Measurements from ENCODE around the gene TTC39C.

Gene TTC39C

DNA sequence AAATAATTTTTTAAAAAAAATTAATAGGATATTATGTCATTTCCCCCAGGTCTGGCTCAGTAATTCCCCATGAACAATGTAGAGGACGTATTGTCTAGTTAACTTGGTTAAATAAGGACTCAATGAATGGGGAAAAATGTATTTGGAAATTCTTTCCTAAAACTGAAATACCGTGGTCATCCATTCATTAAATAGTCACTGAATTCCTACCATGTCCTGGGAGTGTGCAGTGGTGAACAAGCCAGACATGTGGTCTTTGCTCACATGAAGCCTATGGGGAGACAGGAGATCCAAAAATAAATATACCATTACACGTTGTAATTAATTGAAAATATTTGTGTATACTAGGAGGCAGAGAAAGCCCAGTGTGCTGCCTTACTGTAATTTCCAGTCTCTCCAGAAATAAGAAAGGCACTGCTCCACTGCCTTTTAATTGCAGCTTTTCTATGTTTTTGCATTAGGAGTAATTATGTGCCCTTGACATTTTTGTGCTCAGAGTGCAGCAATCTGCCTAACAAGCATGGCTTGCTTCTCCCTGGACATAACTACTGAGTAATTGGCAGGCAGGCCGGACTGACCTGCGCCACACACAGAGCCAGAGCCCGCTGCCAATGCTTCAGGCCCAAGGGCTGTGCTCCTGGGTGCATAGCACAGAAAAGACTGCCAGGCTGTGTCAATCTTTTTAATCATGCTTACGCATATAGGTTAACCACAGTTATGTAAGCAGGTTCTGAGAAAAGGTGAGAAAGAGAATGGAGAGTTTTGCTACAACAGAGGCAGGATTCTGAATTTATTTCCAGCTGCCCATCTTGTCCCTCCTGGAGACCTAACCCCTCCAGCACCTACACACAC lies 22.2 kb upstream of the TTC39C start:
- H3K4me3 ChIP-seq (ENCODE audit: low read depth, low read length) = no peak overlapping the region

DNA sequence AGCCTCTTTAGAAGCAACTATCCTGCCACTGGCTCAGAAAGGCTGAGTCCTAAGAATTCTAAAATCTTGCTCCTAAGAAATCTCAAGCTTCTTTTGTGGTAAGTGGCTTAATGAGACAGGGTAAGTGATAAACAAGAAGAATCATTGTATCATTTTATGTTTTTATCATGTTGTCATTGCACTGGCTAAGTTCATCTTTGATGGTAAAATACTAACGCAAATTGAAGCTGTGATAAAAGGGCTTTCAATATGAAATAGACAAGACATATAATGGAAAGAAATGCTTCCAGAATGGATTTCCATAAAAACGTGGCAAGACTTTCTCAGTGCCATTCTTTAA lies 21.6 kb upstream of the TTC39C start:
- H3K4me3 ChIP-seq (ENCODE audit: low read depth, low read length) = no peak overlapping the region

DNA sequence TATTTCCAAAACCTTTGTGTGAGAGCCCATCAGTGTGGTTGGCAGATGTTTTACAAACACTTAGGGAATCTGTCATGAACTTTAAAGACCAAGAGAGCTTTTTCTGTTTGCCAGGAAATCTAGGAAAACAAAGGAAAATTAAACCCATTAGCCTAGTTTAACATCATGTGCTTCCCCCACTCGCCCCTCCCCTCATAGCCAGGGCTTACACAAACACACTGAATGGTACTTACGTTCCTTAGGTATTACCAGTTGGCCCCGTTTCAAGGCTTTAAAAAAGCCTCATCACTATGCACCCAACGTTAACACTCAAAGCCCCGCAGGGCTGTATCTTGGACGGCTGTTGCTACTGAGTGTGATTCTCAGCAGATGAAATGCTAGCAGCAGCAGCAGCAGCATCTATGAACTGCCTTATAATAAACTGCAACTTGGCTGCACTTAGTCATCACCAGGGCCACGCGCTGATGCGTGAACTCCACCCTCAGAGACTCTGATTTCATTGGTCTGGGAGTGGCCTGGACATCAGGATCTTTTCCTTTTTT lies 20.1 kb upstream of the TTC39C start:
- no peak overlapping the region for H3K4me3 ChIP-seq (ENCODE audit: low read depth, low read length)

DNA sequence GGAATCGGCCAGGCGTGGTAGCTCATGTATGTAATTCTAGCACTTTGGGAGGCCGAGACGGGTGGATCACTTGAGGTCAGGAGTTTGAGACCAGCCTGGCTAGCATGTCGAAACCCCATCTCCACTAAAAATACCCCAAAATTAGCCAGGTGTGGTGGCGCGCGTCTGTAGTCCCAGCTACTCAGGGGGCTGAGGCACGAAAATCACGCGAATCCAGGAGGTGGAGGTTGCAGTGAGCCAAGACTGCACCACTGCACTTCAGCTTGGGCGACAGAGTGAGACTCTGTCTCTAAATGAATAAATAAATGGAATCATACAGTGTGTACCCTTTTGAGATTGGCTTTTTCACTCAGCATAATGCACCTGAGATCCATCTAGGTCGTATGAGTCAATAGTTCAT lies 19.4 kb upstream of the TTC39C start:
- no peak overlapping the region for H3K4me3 ChIP-seq (ENCODE audit: low read depth, low read length)

DNA sequence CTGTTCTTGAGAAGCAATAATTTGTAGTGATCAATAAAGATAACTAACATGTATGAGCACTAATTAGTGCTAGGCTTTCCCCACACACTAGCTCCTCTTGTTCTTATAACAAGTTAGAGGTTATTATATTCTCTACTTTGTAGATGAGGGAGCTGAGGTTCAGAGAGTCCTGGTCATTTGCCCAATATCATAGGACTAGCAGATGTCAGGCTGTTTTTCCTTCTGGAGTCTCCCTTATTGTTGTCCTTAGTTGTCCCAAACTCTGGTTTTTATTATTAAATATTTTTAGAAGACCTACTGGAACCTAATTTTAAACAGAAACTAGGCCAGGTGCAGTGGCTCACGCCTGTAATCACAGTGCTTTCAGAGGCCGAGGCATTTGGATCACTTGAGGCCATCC lies 16.5 kb upstream of the TTC39C start:
- no peak overlapping the region for H3K4me3 ChIP-seq (ENCODE audit: low read depth, low read length)

DNA sequence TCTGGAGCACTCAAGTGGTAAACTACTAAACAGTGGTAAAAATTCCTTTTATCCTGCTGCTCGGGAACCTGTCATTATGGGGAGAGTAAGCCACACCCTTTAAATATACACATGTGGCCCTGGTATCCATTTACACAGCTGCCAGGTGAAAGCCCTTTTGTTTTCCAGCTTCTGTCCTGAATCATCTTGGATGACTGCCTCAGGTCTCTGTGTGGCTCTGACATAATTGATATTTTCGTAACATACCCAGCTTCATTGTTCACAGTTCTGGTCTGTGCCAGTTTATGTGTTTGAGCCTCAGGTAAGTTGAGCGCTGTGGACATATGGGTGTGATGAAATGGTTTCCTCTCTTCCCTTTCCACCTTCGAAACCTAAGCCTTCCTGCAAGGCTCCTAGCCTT lies 15.7 kb upstream of the TTC39C start:
- no peak overlapping the region for H3K4me3 ChIP-seq (ENCODE audit: low read depth, low read length)

DNA sequence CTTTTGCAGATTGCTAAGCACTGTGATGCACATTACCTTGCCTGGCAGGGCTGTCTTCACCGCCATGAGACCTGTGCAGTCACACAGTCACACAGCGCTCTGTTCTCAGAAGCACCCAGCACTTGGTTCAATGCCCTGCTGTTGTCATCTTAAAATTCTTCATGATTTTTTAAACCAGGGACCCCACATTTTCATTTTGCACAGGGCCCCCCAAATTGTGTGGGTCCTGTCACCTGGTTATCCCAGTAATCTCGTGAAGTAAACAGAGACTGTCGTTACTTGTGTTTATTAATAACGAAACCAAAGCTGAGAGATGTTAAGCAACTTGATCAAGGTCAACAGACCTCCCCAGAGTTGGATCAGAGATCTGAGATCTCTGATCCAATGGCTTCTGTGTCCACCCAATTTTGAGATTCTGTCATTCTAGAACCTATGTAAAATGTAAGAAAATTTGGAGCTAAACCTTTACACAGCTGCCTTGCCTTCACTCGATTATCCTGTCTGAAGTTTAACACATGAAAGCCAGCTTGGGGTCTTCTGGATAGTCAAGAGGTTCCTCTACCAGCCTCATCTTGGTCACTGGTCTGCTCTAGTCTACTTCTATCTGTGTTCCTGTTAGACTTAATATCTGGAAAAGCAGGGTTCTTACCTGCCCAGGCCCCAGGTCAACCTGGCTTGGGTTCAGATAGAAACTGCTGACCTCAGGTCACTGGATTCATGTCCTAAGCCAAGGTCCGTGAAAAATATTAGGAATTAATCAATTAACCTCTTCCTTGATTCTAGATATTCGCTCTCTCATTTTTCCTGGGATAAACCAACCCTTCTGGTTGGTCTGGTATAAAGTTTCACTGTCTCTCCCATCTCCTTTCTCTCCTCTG lies 13.7 kb upstream of the TTC39C start:
- no peak overlapping the region for H3K4me3 ChIP-seq (ENCODE audit: low read depth, low read length)

DNA sequence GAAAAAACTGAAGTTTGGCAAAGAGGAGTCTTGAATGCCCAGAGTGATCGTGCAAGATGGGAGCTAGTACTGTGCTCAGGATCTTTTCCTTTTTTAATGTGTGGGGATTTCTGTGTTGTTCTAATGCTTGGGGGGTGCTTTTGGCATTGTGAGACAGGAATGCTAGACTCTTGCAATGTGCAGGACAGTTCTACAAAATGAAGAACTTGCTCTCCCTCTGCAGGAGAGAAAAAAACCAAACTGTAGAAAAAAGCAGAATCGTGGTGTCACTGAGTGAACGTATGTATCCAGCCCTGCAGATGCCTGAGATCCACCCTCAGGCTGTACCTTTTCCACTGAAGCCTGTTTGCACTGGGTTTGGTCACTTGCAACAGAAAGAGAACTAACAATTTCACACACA lies 12.1 kb upstream of the TTC39C start:
- H3K4me3 ChIP-seq (ENCODE audit: low read depth, low read length) = no peak overlapping the region

DNA sequence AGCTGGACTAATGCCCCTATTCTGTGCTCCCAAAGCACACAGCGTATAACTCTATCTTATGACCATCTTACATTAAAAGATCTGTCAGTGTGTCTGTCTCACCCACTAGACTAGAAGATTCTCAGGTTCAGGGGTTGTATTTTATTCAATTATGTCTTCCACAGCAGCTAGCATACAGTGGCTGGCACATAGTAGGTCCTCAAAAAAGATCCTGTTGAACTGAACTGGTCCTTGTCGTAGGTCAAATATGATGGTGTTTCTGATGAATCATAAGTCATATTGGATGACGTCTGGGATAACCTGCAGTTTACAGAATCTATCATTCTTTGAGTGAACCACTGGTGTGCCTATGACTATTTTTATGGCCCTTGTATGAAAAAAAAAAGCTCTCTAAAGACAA lies 11.3 kb upstream of the TTC39C start:
- no peak overlapping the region for H3K4me3 ChIP-seq (ENCODE audit: low read depth, low read length)

DNA sequence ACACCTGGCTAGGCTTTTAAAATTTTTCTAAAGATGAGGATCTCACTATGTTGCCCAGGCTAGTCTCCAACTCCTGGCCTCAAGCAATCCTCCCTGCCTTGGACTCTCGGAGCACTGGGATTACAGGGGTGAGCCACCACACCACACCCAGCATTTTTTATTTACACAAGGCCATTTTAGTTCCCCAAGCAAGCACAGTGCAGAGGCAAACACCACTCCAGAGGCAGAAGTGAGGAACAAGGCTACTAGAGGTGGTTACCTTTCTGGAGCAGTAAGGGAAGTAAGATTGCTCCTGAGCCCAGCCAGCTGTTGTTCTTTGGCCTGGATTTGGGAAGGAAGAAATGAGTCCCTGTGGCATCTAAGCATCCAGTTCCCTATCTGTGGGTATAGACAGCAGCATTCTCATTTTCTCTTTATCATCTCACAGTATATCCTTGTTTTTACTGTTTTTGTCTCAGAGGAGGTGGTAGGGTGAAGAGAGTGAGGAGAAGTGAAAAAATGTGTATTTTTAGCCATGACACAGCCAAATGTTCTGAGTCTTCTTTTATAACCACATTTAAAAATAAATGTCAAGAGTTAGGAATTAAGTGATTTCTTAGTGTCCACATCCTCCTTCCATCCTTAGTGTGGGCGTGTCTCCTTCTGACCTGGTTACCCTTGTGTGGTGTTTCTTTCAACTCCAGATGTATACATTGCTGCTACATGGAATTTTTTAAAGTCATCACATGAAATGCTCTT lies 10.5 kb upstream of the TTC39C start:
- H3K4me3 ChIP-seq (ENCODE audit: low read depth, low read length) = no peak overlapping the region

DNA sequence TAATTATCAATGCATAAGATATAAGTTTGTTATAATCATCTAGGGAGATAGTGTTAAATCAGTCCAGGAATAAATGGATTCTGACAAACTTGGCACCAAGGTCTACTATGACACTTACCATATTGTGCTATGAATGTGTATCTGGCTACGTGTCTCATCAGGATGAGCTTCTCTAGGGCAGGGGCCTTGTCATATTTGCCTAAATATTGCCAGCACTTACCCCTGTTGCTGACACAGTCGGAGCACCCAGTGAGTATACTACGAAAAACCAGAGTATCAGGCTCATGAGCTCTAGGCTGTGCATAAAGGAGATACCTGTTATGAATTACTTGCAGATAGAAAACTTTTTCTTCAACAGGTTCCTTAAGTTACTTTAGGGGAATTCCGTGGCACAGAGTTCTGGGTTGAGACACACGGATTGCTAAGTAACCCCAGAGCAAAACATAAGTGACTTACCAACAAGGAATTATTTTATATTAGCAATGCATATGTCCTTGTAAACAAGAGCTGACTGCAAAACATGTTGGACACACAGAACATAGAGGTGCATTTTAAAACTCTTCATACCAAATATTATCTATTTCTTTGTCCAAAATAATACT lies 7.7 kb upstream of the TTC39C start:
- no peak overlapping the region for H3K4me3 ChIP-seq (ENCODE audit: low read depth, low read length)

DNA sequence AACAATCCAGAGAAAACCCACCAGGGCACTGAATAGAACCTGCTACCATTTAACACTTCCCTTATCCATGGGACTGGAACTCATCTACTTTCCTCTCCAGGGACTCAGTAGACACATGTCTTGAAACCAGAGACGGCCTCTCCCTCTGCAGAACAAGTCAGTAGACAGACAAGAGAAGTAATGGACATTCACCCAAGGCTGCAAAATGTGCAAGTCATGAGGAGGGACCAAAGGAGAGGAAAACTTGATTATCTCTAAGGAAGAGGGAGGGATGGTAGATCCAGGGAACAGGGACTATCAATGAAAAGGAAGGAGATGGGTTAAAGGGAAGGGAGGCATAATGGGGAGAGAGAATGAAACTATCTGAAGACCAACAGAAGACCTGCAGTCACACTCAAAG lies 5.3 kb upstream of the TTC39C start:
- H3K4me3 ChIP-seq (ENCODE audit: low read depth, low read length) = no peak overlapping the region

DNA sequence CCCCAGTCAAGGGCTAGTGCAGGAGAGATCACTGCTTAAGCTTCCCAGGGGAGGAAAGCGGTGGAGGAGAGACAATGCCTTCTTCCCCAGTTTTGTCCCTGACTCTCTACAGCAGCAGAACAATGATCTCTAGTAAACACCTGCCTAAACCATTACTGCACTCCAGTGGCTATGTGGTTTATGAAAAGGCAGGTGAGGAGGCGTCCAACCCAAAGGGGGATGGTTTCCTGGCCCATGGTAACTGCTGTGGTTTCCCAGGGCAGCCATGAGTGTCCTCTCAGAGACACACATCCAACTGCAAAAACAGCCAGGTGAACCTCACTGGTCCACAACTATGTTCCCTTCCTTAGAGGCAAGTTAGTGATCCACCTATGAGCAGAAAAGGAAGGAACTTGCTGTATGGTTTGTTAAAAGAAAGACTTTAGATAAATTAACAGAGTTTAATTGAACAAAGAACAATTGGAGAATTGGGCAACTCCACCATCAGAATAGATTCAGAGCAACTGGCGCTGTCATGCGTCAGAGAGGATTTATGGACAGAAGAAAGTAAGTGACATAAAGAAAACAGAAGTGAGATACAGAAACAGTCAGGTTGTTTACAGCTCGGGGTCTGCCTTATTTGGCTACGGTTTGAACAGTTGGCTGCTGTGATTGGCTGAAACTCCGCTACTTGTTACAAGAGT lies 4.8 kb upstream of the TTC39C start:
- no peak overlapping the region for H3K4me3 ChIP-seq (ENCODE audit: low read depth, low read length)

DNA sequence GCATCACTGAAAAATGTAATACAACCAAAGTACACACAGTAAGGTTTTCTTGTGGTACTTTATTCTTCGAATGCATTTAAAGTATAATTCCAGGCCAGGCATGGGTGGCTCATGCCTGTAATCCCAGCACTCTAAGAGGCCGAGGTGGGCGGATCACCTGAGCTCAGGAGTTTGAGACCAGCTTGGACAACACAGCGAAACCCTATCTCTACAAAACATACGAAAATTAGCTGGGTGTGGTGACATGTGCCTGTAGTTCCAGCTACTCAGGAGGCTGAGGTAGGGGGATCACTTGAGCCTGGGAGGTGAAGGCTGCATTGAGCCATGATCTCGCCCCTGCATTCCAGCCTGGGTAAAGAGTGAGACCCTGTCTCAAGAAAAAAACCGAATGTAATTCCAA lies 3.9 kb upstream of the TTC39C start:
- no peak overlapping the region for H3K4me3 ChIP-seq (ENCODE audit: low read depth, low read length)

DNA sequence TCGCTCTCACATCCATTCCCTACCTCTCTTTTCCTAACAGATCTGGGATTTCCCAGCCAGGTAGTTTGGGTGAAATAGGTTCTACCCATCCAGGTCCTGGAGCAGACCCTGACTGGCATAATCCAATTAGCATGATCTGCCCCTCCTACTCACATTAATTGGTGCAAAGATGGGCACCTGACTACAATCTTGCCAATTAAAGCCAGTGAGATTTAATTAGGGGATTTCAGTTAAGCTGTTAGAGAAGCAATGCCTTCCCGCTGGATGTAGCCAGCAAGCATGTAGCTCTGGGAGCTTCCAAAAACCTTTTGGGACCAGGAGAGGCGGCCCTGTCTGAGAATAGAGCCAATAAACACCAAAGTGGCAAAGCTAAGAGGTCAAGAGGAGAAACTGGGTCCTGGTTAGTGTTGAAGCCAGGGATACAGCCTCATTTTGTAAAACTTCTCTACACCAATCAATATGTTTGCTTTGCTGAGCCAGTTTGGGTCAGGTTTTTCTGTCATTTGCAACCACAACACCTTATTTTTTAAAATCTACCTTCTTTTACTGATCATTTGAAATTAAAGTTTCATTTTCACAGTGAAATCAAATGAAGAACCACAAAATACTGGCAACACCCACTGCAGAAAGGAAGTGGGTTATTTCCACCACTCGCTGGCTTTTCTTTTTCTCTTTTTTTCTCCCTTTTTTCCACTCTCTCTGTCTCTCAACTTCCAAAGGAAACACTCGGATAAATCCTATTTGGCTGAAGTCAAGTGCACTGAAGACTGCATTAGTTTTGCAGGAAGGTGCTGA lies 3.2 kb upstream of the TTC39C start:
- H3K4me3 ChIP-seq (ENCODE audit: low read depth, low read length) = no peak overlapping the region

DNA sequence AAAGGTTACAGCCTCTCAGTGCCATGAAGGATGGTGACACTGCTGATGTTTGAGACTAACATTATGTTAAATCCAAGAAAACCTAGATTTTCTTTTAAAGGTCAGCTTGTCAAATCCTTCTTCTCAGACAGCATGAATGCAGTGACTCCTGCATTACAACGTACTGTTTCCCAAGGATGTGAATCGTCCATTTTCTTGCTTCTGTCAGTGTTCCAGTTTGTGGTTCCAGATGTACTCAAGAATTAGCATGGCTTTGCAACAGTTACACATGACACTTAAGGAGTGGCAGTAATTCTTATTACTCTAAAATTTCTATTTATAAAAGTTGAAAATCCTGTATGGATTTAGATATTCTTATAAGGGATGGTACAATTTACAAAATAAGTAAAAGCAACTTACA lies 1.5 kb upstream of the TTC39C start:
- no peak overlapping the region for H3K4me3 ChIP-seq (ENCODE audit: low read depth, low read length)

DNA sequence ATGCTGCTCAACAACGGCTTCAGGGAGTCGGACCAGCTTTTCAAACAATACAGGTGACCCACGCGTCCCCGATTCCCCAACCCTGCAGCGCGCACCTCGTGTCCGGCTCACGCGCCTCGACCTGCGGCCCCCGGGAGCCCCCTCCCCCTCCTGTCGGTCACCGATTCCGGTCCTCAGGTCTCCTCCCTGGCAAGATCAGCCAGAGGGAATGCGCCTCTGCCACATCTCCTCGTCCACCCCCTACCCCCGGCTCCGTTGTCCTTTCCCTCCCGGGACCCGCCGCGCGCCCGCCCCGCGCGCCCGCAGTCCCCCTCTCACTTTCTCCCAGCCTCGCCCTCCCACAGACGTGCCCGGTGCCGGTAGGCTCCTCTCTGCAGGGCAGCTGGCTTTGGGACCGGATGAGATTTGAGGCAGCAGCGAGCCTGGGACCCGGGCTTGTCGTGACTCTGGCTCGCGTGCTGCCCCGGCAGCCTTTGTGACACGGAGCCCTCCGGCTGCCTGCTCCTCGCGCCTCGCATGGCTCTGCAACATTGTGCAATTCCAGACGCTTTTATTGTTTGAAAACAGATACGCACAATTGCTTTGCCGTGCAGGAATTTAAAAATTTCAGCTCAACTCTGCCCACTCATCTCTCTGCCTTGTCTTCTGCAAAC lies 558 bp downstream of the TTC39C start:
- peak overlapping the region; percentile 82 for H3K4me3 ChIP-seq (ENCODE audit: low read depth, low read length)

DNA sequence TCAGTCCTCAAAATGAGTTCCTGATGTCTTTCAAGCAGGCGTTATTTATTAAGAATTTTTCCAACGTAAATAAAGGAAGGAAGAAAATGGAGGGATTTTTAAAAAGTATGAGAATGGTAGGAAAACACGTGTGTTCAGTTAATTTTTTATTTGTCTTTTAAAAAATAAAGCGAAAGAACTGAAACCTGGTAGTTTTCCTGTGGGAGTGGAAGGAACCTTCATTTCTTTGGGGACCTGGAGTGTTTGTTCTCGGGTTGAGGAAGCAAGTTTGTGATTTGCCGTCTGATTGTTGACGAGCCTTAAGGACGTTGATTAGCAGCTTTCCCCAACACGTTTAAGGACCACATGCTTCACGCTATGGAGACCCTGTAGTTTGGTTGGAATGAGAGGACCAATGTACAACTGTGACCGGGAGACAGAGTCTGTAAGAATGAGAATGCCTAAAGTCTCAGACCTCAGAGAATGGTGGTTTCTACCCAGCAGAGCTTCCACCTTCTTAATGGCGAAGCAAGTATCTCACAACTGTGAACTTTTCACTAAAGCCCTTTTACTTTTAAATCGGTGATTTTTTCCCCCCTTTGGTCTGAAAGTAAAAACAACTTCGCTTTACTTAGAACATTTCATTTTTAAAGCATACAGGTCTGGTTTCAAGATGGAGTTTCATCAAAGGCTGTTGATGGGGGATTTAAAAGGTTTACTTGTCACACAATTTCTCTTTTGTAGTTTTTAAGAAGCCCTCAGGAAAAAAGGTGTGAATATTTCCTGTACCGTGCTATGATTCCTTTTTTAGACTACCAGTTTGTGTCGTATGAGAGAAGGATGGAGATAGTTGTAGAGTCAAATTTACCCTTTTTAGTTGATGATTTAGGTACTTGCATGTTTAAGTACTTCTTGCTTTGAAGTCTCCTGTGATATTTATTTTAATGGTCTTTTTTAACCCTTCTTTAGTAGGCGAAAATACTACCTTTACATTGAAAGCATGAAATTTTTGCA lies 1.4 kb downstream of the TTC39C start:
- H3K4me3 ChIP-seq (ENCODE audit: low read depth, low read length) = peak overlapping the region; percentile 82
